ENCODE data around the gene NKD1.

GRCh38 chr16:50620646-50621451 is 72.7 kb downstream of the NKD1 start:
- TF ChIP-seq POLR2AphosphoS5 (IDR thresholded peaks at IDR 0.05) = no peak
- no peak for TF ChIP-seq CTCF (IDR thresholded peaks at IDR 0.05)
- TF ChIP-seq EP300 (IDR thresholded peaks at IDR 0.05) = no peak

Measured in stomach (tissue), 4 donors.